Hepatocyte (in vitro differentiated cells): Measurements from ENCODE around the gene CRLF2.

Source experiments
- EZH2phosphoT487 ChIP-seq: fragments of 200-600 bp; sonication (generic); IDR thresholded peaks from one replicate; pipeline ENCODE4 v1.6.1; 2018; ENCODE audit warnings: antibody characterized with exemption, mild to moderate bottlenecking, low read depth, moderate library complexity; ENCODE audit not compliant: unreplicated experiment, severe bottlenecking
- TF ChIP-seq, protein P1 (sequence below): fragments of 200-600 bp; sonication (generic); IDR thresholded peaks from 2 replicates; pipeline ENCODE4 v1.5.1; 2016; ENCODE audit warnings: antibody characterized with exemption, mild to moderate bottlenecking; ENCODE audit not compliant: poor library complexity

DNA sequence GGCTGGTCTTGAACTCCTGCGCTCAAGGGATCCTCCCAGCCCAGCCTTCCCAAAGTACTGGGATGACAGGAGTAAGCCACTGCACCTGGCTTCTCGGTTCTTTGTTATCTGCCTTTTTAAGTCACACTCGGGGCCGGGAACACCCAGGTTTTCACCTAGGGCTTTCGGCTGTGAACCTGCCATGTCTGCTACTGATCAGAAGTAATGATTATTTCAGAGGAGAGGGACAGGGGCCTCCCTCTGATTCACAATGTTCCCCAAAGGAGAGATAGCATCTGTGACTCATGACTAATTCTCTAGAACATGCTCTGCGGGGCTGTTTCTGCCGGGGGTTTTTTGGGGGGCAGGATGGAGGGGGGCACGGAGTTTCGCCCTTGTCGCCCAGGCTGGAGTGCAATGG is 26.9 kb downstream of the CRLF2 start:
- TF ChIP-seq, protein P1, sequence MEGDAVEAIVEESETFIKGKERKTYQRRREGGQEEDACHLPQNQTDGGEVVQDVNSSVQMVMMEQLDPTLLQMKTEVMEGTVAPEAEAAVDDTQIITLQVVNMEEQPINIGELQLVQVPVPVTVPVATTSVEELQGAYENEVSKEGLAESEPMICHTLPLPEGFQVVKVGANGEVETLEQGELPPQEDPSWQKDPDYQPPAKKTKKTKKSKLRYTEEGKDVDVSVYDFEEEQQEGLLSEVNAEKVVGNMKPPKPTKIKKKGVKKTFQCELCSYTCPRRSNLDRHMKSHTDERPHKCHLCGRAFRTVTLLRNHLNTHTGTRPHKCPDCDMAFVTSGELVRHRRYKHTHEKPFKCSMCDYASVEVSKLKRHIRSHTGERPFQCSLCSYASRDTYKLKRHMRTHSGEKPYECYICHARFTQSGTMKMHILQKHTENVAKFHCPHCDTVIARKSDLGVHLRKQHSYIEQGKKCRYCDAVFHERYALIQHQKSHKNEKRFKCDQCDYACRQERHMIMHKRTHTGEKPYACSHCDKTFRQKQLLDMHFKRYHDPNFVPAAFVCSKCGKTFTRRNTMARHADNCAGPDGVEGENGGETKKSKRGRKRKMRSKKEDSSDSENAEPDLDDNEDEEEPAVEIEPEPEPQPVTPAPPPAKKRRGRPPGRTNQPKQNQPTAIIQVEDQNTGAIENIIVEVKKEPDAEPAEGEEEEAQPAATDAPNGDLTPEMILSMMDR: no peak
- no peak for TF ChIP-seq EZH2phosphoT487
